ENCODE results near the gene FER1L5. TPM values are rescaled to one million over a fixed set of nuclear protein-coding genes. Genes with fewer than 3 reads are reported as not detected.

The FER1L5 gene
- total and polyA plus RNA-seq, 8 donors: 0.93 to 3.2 (median 1.4) TPM

GRCh38 chr2:96608469-96609455, 33.8 kb upstream of the FER1L5 start:
- no peak for TF ChIP-seq CTCF (IDR thresholded peaks at IDR 0.05)
- Histone ChIP-seq H3K4me1 (peaks cover 0 to 18% (median 17%) of the 10 kb centered on the region in 3 donors), H3K36me3 (peaks cover 3 to 74% (median 44%) of the 10 kb centered on the region in 3 donors), H3K27me3 (no peaks in the 10 kb centered on the region), H3K27ac (no peak overlapping the region), H3K4me3 (no peak overlapping the region), H3K9me3 (no peaks in the 10 kb centered on the region)
- DNase-seq: peak in 1 of 6 donors; percentile 53
- 91% methylated on average over 13 of the region's 13 CpGs for WGBS, 2 donors
- intact Hi-C loops (cut with DNase I): loop anchor here in 1 of 3 donors (10.0 kb wide), 1 partner anchor 196 kb away; no protein-coding TSS in a partner anchor
- no peak for FAIRE-seq
- ATAC-seq: peak in 2 of 4 donors; percentile 27 to 28

GRCh38 chr2:96616128-96616527, 26.4 kb upstream of the FER1L5 start:
- H3K36me3 ChIP-seq: peaks cover 0 to 41% (median 13%) of the 10 kb centered on the region in 3 donors
- intact Hi-C loops (cut with DNase I): no loop called here
- no peak for TF ChIP-seq CTCF (IDR thresholded peaks at IDR 0.05)
- ATAC-seq (peak in 1 of 4 donors; percentile 28), FAIRE-seq (no peak), DNase-seq (no peak)
- H3K4me3 ChIP-seq: no peak overlapping the region
- H3K27ac ChIP-seq: no peak overlapping the region
- no peaks in the 10 kb centered on the region for H3K27me3 ChIP-seq
- peaks cover 0 to 5% (median 0%) of the 10 kb centered on the region in 3 donors for H3K4me1 ChIP-seq
- H3K9me3 ChIP-seq: no peaks in the 10 kb centered on the region
- 76 to 81% methylated on average over 1 of the region's 1 CpG for WGBS, 2 donors

- Histone ChIP-seq H3K9me3 (no peaks in the 10 kb centered on the region), H3K4me3 (no peak overlapping the region), H3K36me3 (peaks cover 0 to 37% (median 11%) of the 10 kb centered on the region in 3 donors), H3K4me1 (peaks cover 0 to 5% (median 0%) of the 10 kb centered on the region in 3 donors), H3K27me3 (no peaks in the 10 kb centered on the region), H3K27ac (no peak overlapping the region)
- DNase-seq: no peak
- 73 to 79% methylated on average over 6 of the region's 6 CpGs for WGBS, 2 donors
- intact Hi-C loops (cut with DNase I): no loop called here
- no peak for TF ChIP-seq CTCF (IDR thresholded peaks at IDR 0.05)
- ATAC-seq: peak in 1 of 4 donors; percentile 17
- no peak for FAIRE-seq
Measured at GRCh38 chr2:96616535-96616934, 26.0 kb upstream of the FER1L5 start.

- no peak for FAIRE-seq
- no peak overlapping the region for H3K27ac ChIP-seq
Measured at GRCh38 chr2:96617012-96617411, 25.6 kb upstream of the FER1L5 start.

More at GRCh38 chr2:96617012-96617411, 25.6 kb upstream of the FER1L5 start:
- intact Hi-C loops (cut with DNase I): no loop called here
- no peak overlapping the region for H3K4me3 ChIP-seq
- H3K4me1 ChIP-seq: peaks cover 0 to 5% (median 0%) of the 10 kb centered on the region in 3 donors
- DNase-seq (no peak), ATAC-seq (no peak)
- no peaks in the 10 kb centered on the region for H3K27me3 ChIP-seq
- H3K9me3 ChIP-seq: no peaks in the 10 kb centered on the region
- H3K36me3 ChIP-seq: peaks cover 0 to 36% (median 11%) of the 10 kb centered on the region in 3 donors
- 97% methylated on average over 4 of the region's 4 CpGs for WGBS, 2 donors
- no peak for TF ChIP-seq CTCF (IDR thresholded peaks at IDR 0.05)

Data from pancreas (tissue), 10 donors.